Measurements from ENCODE around the gene NLRP3.
"Not testable (repeated sequence)": the region's sequence is repeated elsewhere in the genome, so short reads cannot be mapped to it uniquely, and the experiment has no call there.

NLRP3 gene

DNA sequence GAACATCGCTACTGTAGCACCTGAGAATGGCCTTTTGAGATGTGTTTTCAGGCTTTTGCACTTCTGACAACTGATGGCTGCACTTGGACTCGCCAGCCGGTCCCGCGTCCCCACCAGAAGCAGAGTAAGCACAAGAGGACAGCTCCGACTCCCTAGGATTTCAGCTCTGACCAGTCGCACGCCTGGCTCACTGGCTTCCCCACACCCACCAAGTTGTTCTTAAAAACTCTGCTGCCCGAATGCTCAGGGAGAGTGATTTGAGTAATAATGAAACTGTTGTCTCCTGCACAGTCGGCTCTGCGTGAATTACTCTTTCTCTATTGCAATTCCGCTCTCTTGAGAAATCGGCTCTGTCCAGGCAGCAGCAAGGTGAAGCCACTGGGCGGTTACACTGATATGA, 40.2 kb upstream of the NLRP3 start:
- Histone ChIP-seq H3K4me3 (IDR thresholded peaks at IDR 0.05; ENCODE audit: insufficient read depth, low read depth, low read length) (no peak overlapping the region), H3K27ac (no peak overlapping the region), H3K4me2 (no peak overlapping the region), H4K20me1 (ENCODE audit: insufficient read depth) (no peaks in the 10 kb centered on the region), H2AFZ (ENCODE audit: low read depth) (no peak overlapping the region), H3K9ac (no peak overlapping the region), H3K79me2 (ENCODE audit: insufficient read depth, low read depth) (no peaks in the 10 kb centered on the region), H3K4me1 (ENCODE audit: low read depth, poor library complexity, severe bottlenecking) (no peaks in the 10 kb centered on the region), H3K36me3 (ENCODE audit: insufficient read depth) (no peaks in the 10 kb centered on the region), H3K27me3 (ENCODE audit: insufficient read depth, low read depth) (no peaks in the 10 kb centered on the region)
- no peak for TF ChIP-seq CTCF (conservative IDR thresholded peaks at IDR 0.05; ENCODE audit: low read depth, low read length)

DNA sequence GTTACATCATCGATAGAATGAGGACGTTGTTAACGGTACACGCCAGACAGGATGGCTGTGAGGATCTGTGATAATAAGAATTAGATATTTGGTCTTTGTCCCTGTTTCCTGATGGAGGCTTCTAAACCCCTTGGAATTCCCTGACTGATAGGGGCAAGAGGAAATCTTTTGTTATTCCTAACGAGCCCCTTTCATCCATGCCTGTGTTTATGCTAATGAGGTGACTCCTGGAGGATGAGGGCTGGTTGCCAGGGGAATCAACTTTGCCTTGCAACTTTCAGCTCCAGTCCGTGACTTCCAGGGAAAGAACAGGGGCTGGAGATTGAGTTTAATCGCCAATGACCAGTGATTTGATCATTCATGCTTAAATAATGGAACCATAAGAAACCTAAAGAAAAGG, 39.3 kb upstream of the NLRP3 start:
- Histone ChIP-seq H4K20me1 (ENCODE audit: insufficient read depth) (no peaks in the 10 kb centered on the region), H3K27me3 (ENCODE audit: insufficient read depth, low read depth) (no peaks in the 10 kb centered on the region), H3K9ac (no peak overlapping the region), H3K36me3 (ENCODE audit: insufficient read depth) (no peaks in the 10 kb centered on the region), H2AFZ (ENCODE audit: low read depth) (no peak overlapping the region), H3K79me2 (ENCODE audit: insufficient read depth, low read depth) (no peaks in the 10 kb centered on the region), H3K4me2 (no peak overlapping the region), H3K4me3 (IDR thresholded peaks at IDR 0.05; ENCODE audit: insufficient read depth, low read depth, low read length) (no peak overlapping the region), H3K27ac (no peak overlapping the region), H3K4me1 (ENCODE audit: low read depth, poor library complexity, severe bottlenecking) (no peaks in the 10 kb centered on the region)
- no peak for TF ChIP-seq CTCF (conservative IDR thresholded peaks at IDR 0.05; ENCODE audit: low read depth, low read length)

DNA sequence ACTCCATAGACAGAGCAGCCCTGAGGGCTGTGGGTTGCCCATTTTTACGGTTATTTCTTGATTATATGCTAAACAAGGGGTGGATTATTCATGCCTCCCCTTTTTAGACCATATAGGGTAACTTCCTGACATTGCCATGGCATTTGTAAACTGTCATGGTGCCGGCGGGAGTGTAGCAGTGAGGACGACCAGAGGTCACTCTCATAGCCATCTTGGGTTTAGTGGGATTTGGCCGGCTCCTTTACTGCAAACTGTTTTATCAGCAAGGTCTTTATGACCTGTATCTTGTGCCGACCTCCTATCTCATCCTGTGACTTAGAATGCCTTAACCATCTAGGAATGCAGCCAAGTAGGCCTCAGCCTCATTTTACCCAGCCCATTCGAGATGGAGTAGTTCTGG, 38.3 kb upstream of the NLRP3 start:
- not testable (repeated sequence) for H3K27ac ChIP-seq; H3K4me2 ChIP-seq; H4K20me1 ChIP-seq (ENCODE audit: insufficient read depth)

DNA sequence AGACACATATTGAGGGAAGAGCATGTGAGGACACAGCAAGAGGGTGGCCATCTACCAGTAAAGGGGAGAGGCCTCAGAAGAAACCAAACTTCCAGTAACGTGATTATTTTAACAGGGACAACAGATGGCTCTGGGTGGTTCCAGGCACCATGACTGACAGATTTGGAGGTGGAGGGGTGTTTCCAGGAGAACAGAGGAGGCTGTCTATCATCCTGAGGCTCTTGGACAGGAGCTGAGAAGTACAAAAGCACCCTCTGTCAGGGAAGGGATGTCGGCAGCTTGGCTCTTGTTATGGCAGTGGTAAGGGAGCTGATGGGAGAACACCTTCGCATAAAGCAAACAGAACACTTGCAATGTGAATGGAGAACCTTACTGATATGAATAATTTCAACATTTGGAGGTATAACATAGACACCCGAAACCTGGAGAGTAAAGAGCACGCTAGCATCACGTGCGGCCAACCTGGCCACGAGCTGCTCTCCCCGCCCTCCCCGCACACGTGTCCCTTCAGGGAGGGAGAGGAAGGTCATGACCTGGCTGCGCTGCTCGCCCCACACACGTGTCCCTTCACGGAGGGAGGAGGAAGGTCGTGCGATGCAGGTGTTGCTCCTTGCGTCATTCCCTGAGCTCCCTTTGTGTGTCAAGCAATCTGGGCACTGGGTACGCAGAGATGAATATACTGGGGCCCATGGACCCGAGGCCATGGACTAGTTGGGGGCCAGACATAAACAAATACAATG, 37.5 kb upstream of the NLRP3 start:
- Histone ChIP-seq H3K9ac (no peak overlapping the region), H3K27ac (no peak overlapping the region), H3K79me2 (ENCODE audit: insufficient read depth, low read depth) (no peaks in the 10 kb centered on the region), H3K4me3 (IDR thresholded peaks at IDR 0.05; ENCODE audit: insufficient read depth, low read depth, low read length) (no peak overlapping the region), H3K4me2 (no peak overlapping the region), H4K20me1 (ENCODE audit: insufficient read depth) (no peaks in the 10 kb centered on the region), H3K36me3 (ENCODE audit: insufficient read depth) (no peaks in the 10 kb centered on the region), H3K4me1 (ENCODE audit: low read depth, poor library complexity, severe bottlenecking) (no peaks in the 10 kb centered on the region), H2AFZ (ENCODE audit: low read depth) (no peak overlapping the region), H3K27me3 (ENCODE audit: insufficient read depth, low read depth) (no peaks in the 10 kb centered on the region)
- no peak for TF ChIP-seq CTCF (conservative IDR thresholded peaks at IDR 0.05; ENCODE audit: low read depth, low read length)

More for the DNA sequence above, 38.3 kb upstream of the NLRP3 start:
- H3K36me3 ChIP-seq (ENCODE audit: insufficient read depth); H3K4me1 ChIP-seq (ENCODE audit: low read depth, poor library complexity, severe bottlenecking); H2AFZ ChIP-seq (ENCODE audit: low read depth); H3K4me3 ChIP-seq (IDR thresholded peaks at IDR 0.05; ENCODE audit: insufficient read depth, low read depth, low read length); H3K9ac ChIP-seq; H3K79me2 ChIP-seq (ENCODE audit: insufficient read depth, low read depth); H3K27me3 ChIP-seq (ENCODE audit: insufficient read depth, low read depth): not testable (repeated sequence)

DNA sequence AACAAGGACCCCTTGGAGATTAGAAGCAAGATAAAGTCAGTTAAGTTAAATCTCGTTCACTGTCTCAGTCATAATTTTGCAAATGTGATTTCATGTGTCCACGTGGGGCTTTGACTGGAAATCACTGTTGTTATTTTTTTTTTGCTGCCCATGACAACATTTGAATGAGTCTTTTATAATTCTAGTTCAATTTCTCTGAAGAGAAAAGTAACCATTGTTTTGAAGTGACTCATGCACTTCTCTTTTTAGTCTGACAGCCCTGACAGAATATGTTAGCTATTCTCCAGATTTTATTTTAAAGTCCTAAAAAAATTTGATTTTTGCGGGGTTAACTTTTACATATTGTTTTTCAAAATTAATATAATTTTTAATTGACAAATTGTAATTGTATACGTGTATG, 30.7 kb upstream of the NLRP3 start:
- Histone ChIP-seq H4K20me1 (ENCODE audit: insufficient read depth) (no peaks in the 10 kb centered on the region), H3K4me2 (no peak overlapping the region), H3K4me3 (IDR thresholded peaks at IDR 0.05; ENCODE audit: insufficient read depth, low read depth, low read length) (no peak overlapping the region), H2AFZ (ENCODE audit: low read depth) (no peak overlapping the region), H3K36me3 (ENCODE audit: insufficient read depth) (no peaks in the 10 kb centered on the region), H3K9ac (no peak overlapping the region), H3K27me3 (ENCODE audit: insufficient read depth, low read depth) (no peaks in the 10 kb centered on the region), H3K79me2 (ENCODE audit: insufficient read depth, low read depth) (no peaks in the 10 kb centered on the region), H3K4me1 (ENCODE audit: low read depth, poor library complexity, severe bottlenecking) (peaks cover 11% of the 10 kb centered on the region), H3K27ac (no peak overlapping the region)
- TF ChIP-seq CTCF (conservative IDR thresholded peaks at IDR 0.05; ENCODE audit: low read depth, low read length): no peak
